HG03135 (cell line): ENCODE results near the gene SSBP1.
"Not testable (repeated sequence)": the region's sequence is repeated elsewhere in the genome, so short reads cannot be mapped to it uniquely, and the experiment has no call there.

ENCODE experiments used
- ATAC-seq: cut with Tn5 transposase; IDR thresholded peaks from one replicate; pipeline ENCODE4 v1.9.1; 2021; ENCODE audit warnings: mild to moderate bottlenecking, moderate library complexity; ENCODE audit not compliant: unreplicated experiment

The SSBP1 gene

DNA sequence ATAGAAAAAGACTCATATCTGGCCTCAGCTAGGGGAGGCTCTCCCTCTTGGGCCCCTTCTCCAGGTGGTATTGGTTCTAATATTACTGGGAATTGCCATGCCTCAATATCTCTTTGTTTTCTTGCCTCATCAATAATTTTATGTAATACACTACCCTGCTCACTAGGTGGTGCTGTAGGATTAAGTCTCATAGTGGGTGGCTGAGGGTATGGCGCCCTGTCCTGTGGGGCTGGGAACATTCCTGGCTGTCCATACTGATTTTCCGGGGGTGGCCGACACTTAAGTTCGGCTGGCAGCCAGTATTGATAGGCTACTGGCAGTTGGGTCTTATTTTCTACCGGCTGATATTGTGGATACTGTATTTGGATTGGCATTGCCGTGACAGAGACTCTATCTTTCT lies 16.8 kb downstream of the SSBP1 start:
- no peak for ATAC-seq

DNA sequence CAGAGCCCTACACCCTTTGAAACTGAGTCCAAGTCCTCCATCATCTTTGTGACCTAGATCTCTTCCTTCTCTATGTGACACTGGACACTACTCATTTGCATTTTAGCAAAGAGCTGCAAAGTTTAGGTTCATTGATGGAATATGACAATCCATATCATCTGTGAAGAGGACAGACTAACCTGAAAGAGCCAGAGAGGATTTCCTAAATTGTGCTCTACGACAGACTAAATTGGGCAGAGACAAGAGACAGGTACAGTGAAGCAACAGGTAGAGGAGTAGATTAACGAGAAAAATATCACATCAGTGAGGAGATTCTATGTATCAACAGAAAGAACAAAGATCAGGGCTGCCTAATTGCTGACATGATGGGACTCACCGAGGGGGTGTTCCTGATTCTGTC lies 25.6 kb downstream of the SSBP1 start, which contains the start of gene TAS2R3:
TAS2R3 (plus strand) TSS at position 301 of the 400 bp plus-strand sequence; CDS start at position 363, 62 bp downstream.
- ATAC-seq = no peak

DNA sequence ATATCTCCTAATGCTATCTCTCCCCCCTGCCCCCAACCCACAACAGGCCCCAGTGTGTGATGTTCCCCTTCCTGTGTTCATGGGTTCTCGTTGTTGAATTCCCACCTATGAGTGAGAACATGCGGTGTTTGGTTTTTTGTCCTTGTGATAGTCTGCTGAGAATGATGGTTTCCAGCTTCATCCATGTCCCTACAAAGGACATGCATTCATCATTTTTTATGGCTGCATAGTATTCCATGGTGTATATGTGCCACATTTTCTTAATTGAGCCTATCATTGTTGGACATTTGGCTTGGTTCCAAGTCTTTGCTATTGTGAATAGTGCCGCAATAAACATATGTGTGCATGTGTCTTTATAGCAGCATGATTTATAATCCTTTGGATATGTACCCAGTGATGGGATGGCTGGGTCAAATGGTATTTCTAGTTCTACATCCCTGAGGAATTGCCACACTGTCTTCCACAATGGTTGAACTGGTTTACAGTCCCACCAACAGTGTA lies 32.0 kb downstream of the SSBP1 start:
- ATAC-seq = not testable (repeated sequence)

DNA sequence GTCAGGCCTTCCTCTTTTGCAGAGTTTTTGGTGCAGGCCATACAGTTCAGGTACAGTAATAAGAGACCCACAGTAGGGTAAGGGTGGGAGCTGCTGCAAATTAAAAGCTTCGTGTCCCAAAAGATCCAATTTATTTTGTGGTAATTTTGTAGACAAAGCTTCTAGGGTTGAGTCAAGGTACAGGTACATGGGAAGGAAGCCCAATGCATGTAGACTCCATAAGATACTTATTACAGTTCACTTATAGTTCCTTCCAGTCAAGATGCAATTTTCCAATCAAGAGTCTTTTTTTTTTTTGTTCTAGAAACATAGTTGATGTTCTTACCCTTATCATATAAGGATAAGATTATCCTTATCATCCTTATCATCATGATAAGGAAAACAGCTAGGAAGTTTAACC lies 38.2 kb downstream of the SSBP1 start, which contains the start of gene TAS2R4:
TAS2R4 (plus strand) TSS at position 301 of the 400 bp plus-strand sequence. CDS start 1,815 bp downstream, outside the sequence.
- no peak for ATAC-seq

DNA sequence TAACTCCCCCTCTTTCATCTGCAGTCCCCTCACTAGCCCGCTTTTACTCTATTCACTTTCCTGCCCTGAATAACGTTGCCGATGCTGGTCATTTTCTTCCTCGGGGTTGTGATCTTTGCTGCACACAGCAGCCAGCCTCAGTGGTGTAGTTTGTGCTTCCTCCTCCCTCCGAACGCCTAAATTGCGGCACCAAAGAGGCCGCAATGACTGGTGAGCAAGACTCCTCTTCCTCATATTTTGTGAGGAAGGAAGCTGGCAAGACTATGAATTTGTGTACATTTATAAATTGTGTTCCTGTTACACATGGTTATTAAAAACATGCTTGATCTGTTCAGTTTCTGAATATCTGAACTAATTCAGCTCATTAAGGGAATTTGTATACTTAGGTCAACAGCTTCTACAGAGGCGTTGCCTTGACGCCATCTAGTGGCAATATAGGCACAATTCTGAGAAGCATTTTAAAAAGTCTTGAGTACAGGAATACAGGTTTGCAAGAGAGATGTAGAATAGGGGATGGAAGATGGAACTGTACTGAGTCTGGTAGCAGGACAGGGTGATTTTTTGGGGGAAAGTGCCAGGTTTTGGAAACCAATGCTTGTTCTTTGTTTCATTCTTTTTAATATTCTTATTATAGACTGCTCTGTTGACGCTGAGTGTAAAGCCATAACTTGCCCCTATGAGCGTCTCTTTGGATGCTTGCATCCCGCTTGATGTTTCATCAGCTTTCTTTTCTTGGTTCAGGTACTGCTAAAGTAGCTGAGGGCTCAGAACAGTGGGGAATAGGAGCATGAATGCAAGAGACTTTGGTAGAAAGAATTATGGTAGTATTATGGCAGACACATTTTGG lies 47.8 kb downstream of the SSBP1 start:
- ATAC-seq = peak; percentile 65

DNA sequence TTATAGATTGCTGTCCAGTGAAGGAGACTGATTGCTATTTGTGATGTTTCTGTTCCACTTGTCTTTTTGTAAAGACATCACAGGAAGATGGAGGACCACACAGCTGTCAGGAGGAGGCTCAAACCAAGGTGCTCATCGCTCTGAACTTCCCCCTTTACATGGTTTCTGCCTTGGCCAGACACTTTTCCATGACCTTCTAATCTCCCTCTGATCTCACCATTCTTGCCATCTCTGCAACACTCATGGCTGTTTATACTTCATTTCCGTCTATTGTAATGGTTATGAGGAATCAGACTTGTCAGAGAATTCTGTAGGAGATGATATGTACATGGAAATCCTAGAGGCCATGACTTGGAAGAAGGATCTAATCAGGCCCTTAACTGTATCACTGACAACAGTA lies 50.1 kb downstream of the SSBP1 start:
- ATAC-seq = no peak

DNA sequence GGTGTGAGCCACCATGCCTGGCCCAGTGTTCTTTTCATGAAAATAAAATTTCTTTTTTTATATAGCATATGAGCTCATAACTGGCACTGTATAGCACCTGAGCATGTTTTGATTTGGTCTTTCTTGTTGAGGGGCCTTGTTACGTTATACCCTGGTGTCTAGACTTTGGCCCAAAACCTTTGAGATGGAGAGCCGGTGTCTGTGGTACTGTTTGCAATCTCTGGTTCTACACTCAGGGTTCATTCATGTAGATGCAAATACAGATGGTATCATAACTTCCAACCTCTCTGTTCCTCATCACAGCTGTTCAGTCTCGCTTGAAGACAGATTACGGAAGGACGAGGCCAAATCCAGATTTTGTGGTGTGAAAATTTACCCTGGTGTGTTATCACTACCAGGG lies 51.8 kb downstream of the SSBP1 start, which contains the start of gene TAS2R5:
TAS2R5 (plus strand) TSS at position 301 of the 400 bp plus-strand sequence. CDS start 145 bp downstream, outside the sequence.
- no peak for ATAC-seq

DNA sequence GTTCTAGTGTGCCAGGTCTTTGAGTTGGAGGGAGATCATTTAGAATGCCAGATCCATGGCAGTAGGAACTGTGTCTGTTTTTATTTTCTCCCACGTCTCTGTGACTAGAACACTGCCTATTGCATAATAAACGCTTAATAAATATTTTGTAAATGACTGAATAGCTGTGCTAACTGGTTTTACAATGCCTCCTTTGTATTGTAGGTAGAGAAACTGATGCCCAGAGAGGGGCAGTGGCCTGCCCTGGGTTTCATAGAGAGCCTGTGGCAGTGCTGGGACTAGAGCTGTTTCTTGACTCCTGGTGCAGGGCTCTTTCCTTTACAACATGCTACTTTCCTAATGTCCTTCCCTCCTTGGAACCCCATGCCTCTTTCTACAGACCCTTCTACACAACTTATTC lies 54.4 kb downstream of the SSBP1 start:
- no peak for ATAC-seq
